HAP-1 (cell line): ENCODE results near the gene PCDHGC4.
A peak's percentile ranks its signal among the peaks of the same experiment; 100 is the strongest.

Source experiments
- DNase-seq, 2 experiments: peaks; one replicate each; pipeline ENCODE4 v3.0.0-alpha.2; 2016 to 2020; ENCODE audit warnings: low spot score in 2 of 2
- H3K27me3 ChIP-seq: fragments of 250-450 bp; sonication (Bioruptor Pico); 2 replicates; pipeline ENCODE4 v1.5.1; 2020; ENCODE audit warnings: low read depth, mild to moderate bottlenecking, moderate library complexity
- H3K36me3 ChIP-seq: fragments of 250-450 bp; sonication (Bioruptor Pico); replicated peaks from 2 replicates; pipeline ENCODE4 v1.5.1; 2020; ENCODE audit warnings: mild to moderate bottlenecking
- H3K4me1 ChIP-seq: fragments of 250-450 bp; sonication (Bioruptor Pico); 2 replicates; pipeline ENCODE4 v1.5.1; 2020; ENCODE audit warnings: mild to moderate bottlenecking
- H3K4me3 ChIP-seq: fragments of 250-450 bp; sonication (Bioruptor Pico); 2 replicates; pipeline ENCODE4 v1.5.1; 2020; ENCODE audit warnings: mild to moderate bottlenecking, moderate library complexity
- H3K9me3 ChIP-seq: fragments of 250-450 bp; sonication (Bioruptor Pico); 2 replicates; pipeline ENCODE4 v1.5.1; 2020; ENCODE audit warnings: mild to moderate bottlenecking, moderate library complexity
- in situ Hi-C: fragments of 300-500 bp; cut with MboI; formaldehyde crosslinking; loops from 3 replicates; pipeline ENCODE4 v1.14.3; 2020; ENCODE audit warnings: low sequenced_read_pairs, inconsistent platforms, mixed read lengths

PCDHGC4 gene

DNA sequence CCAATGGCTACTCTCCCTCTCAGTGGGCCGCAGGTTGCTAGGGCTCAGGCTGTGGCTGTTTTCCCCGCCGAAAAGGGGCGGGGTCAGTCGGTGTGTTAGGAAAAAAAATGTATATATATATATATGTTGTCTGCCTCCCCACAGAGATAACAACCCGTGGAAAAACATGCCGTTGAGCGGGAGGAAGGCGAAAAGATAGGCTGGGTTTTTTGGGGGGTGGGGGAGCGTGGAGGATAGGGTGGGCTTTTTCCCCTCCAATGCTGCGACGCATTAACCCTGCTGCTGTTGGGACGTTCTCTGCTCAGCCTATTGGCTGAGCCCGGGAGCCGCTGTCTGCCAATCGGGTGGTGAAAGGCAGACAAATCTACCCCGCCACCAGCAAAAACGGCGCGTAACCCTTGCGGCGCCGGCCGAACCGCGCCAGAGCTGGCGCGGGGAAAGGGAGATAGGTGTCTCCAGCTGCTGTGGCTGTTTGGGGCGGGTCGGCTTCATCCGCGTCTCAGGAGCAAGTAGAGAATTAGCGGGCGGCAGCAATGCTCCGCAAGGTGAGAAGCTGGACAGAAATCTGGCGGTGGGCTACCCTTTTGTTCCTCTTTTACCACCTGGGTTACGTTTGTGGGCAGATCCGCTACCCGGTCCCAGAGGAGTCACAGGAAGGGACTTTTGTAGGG, at the start of gene PCDHGC4:
Gene PCDHGC4 (plus strand): TSS at position 390 of the 671 bp plus-strand sequence. CDS start 144 bp downstream, at position 534.
- in situ Hi-C loops: no loop called here
- no peak for DNase-seq
- no peaks in the 10 kb centered on the region for H3K27me3 ChIP-seq
- no peak within 1 kb of the TSS for H3K4me3 ChIP-seq
- no peaks in the 10 kb centered on the region for H3K36me3 ChIP-seq
- H3K9me3 ChIP-seq: no peaks in the 10 kb centered on the region
- H3K4me1 ChIP-seq: no peaks in the 10 kb centered on the region; the same call in 1 of the 2 replicates

DNA sequence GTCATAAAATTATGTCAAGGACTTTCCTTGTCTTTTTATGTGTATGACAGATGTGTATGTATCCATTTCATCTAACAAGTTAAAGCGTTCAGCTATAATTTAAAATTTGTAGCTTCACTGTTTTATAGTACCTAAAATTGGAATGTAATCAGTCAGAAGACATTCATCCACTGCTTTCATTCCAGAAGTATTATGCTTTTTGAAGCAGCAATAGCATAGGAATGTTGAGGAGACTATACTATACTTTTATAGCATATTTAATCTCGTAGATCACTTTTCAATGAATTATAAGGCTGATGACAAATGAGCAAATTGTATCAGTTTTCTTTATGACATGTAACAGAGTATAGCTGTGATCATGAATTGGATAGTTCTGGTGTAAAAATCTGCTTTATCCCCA, 47.6 kb upstream of the PCDHGC4 start:
- Histone ChIP-seq H3K9me3 (no peaks in the 10 kb centered on the region), H3K36me3 (no peaks in the 10 kb centered on the region), H3K4me3 (no peak overlapping the region), H3K27me3 (no peaks in the 10 kb centered on the region), H3K4me1 (no peaks in the 10 kb centered on the region)
- DNase-seq: no peak
- in situ Hi-C loops: no loop called here

DNA sequence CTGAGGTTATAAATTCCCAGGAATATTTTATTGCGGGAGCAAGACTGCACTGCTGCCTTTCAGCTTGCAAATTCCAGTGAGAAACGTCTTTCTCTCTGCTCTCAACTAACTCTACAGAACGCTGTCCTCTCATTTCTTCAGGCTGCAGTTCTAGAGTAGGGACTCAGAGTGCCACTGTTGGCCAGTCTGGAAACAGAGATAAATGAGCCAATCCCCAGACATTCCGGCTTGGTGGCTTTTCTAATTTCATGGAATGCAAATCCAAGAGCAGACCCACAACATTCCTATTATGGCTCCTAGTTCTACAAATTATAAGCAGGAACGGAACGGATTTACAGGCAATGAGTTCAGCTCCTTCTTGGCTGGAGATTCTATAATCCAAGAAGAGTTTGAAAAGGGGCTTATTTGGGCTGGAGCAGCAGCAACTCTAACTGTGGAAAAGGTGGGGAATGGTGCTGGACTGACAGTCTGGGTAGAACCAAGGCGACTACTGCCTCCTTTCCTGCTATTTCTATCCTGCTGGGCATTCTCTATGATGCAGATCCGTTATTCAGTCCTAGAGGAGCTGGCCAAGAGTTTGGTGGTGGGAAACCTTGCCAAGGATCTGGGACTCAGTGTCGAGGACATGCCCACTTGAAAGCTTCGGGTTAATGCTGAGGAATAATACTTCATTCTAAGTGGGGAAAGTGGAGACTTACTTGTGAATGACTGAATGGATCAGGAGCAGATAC, 45.3 kb upstream of the PCDHGC4 start:
- no peak overlapping the region for H3K4me3 ChIP-seq
- no peak for DNase-seq
- no peaks in the 10 kb centered on the region for H3K9me3 ChIP-seq
- H3K27me3 ChIP-seq: no peaks in the 10 kb centered on the region
- in situ Hi-C loops: no loop called here
- no peaks in the 10 kb centered on the region for H3K36me3 ChIP-seq
- no peaks in the 10 kb centered on the region for H3K4me1 ChIP-seq

DNA sequence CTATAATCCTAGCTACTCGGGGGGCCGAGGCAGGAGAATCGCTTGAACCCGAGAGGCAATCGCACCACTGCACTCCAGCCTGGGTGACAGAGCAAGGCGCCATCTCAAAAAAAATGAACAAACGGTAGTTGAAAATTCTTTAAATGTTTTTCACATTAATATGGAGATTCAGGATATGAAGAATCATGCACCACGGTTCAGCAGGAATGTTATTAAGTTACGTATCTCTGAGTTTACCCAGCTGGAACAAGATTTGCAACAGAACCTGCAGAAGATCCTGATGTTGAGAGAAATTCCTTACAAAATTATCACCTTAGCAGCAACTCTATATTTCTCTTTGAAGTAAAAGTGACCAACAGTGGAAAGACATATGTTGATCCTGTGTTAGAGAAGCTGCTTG, 44.5 kb upstream of the PCDHGC4 start:
- no peaks in the 10 kb centered on the region for H3K27me3 ChIP-seq
- no peaks in the 10 kb centered on the region for H3K9me3 ChIP-seq
- DNase-seq: no peak
- H3K36me3 ChIP-seq: no peaks in the 10 kb centered on the region
- no peak overlapping the region for H3K4me3 ChIP-seq
- in situ Hi-C loops: no loop called here
- no peaks in the 10 kb centered on the region; the same call in 1 of the 2 replicates for H3K4me1 ChIP-seq

DNA sequence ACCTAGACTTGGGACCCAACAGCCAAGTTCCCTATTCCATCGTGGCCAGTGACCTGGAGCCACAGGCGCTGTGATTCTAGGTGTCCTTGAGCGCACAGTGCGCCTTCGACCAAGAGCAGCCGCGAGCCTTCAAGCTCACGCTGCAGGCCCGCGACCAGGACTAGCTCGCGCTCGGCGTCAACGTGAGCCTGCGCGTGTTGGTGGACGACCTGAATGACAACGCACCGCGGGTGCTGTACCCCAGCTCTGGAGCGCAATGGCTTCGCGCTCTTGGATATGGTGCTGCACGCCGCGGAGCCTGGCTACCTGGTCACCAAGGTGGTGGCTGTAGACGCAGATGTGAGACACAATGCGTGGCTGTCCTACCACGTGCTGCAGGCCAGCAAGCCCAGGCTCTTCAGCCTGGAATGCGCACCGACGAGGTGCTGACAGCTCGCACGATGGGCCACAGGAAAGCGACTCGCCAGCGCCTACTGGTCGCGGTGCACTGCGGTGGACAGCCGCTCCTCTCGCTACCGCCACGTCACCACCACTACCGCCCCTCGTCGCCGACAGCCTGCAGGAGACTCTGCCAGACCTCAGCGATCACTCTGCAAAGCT, 43.2 kb upstream of the PCDHGC4 start:
- H3K4me3 ChIP-seq: no peak overlapping the region
- H3K36me3 ChIP-seq: no peaks in the 10 kb centered on the region
- no peaks in the 10 kb centered on the region for H3K9me3 ChIP-seq
- in situ Hi-C loops: no loop called here
- no peak for DNase-seq
- H3K27me3 ChIP-seq: no peaks in the 10 kb centered on the region
- no peaks in the 10 kb centered on the region; the same call in 1 of the 2 replicates for H3K4me1 ChIP-seq

DNA sequence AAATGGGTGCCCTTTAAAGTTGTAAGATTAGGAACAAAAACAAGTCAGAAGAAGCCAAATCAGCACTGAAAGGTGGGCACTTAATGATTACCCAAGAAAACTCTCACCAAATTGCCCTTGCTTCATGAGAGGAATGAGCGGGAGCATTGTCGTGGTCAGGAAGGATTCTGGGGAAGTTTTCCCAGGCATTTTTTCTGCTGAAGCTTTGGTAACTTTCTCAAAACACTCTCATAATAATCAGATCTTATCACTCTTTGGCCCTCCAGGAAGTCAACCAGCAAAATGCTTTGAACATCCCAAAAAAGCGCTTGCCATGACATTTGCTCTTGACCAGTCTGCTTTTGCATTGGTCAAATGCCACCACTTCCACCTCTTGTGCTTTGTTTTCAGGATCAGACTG, 19.5 kb upstream of the PCDHGC4 start:
- Histone ChIP-seq H3K36me3 (no peaks in the 10 kb centered on the region), H3K4me3 (no peak overlapping the region), H3K9me3 (no peaks in the 10 kb centered on the region), H3K27me3 (no peaks in the 10 kb centered on the region), H3K4me1 (no peaks in the 10 kb centered on the region)
- no peak for DNase-seq
- in situ Hi-C loops: no loop called here

DNA sequence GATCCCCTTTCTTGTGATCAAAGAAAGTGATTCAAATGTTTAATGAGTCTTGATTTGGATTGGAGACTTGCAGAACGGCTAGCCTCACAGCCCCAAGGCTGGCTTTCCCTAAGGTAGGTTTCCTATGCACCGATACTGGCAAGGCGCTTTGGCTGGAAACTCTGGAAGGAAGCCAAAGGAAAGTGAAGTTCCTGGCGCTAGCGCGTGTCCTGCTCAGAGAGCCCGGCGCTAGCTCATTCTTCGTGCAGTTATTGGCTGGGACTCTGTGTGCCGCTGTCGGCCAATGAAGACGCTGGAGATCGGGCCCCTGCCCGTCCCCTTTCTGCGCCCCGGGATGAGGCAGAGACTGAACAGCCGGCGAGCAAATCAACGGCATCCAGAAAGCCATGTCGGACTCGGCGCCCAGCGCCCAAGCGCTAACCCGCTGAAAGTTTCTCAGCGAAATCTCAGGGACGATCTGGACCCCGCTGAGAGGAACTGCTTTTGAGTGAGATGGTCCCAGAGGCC, 9.2 kb upstream of the PCDHGC4 start, which contains the start of gene PCDHGC3:
Gene PCDHGC3 (plus strand): TSS at position 342 of the 507 bp plus-strand sequence. CDS start 151 bp downstream, at position 493.
- peaks cover 9% of the 10 kb centered on the region; the same call in 1 of the 2 replicates for H3K4me1 ChIP-seq
- H3K4me3 ChIP-seq: peak within 1 kb of the TSS; percentile 34
- 0 out of 2 replicates have a peak, but pooled peaks cover 3% of the 10 kb centered on the region for H3K27me3 ChIP-seq
- DNase-seq: peak; percentile 86 to 88
- no peaks in the 10 kb centered on the region for H3K9me3 ChIP-seq
- no peaks in the 10 kb centered on the region for H3K36me3 ChIP-seq
- in situ Hi-C loops: no loop called here

DNA sequence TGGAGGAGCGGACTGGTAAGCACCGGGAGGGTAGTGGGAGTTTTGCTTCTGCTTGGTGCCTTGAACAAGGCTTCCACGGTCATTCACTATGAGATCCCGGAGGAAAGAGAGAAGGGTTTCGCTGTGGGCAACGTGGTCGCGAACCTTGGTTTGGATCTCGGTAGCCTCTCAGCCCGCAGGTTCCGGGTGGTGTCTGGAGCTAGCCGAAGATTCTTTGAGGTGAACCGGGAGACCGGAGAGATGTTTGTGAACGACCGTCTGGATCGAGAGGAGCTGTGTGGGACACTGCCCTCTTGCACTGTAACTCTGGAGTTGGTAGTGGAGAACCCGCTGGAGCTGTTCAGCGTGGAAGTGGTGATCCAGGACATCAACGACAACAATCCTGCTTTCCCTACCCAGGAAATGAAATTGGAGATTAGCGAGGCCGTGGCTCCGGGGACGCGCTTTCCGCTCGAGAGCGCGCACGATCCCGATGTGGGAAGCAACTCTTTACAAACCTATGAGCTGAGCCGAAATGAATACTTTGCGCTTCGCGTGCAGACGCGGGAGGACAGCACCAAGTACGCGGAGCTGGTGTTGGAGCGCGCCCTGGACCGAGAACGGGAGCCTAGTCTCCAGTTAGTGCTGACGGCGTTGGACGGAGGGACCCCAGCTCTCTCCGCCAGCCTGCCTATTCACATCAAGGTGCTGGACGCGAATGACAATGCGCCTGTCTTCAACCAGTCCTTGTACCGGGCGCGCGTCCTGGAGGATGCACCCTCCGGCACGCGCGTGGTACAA, 8.5 kb upstream of the PCDHGC4 start:
- DNase-seq: no peak
- in situ Hi-C loops: no loop called here
- H3K4me3 ChIP-seq: peak overlapping the region; percentile 34
- no peaks in the 10 kb centered on the region for H3K36me3 ChIP-seq
- H3K9me3 ChIP-seq: no peaks in the 10 kb centered on the region
- H3K4me1 ChIP-seq: peaks cover 9% of the 10 kb centered on the region; the same call in 1 of the 2 replicates
- H3K27me3 ChIP-seq: 0 out of 2 replicates have a peak, but pooled peaks cover 3% of the 10 kb centered on the region

DNA sequence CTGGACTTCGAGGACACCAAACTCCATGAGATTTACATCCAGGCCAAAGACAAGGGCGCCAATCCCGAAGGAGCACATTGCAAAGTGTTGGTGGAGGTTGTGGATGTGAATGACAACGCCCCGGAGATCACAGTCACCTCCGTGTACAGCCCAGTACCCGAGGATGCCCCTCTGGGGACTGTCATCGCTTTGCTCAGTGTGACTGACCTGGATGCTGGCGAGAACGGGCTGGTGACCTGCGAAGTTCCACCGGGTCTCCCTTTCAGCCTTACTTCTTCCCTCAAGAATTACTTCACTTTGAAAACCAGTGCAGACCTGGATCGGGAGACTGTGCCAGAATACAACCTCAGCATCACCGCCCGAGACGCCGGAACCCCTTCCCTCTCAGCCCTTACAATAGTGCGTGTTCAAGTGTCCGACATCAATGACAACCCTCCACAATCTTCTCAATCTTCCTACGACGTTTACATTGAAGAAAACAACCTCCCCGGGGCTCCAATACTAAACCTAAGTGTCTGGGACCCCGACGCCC, 7.7 kb upstream of the PCDHGC4 start:
- in situ Hi-C loops: no loop called here
- no peaks in the 10 kb centered on the region for H3K36me3 ChIP-seq
- no peaks in the 10 kb centered on the region for H3K9me3 ChIP-seq
- DNase-seq: no peak
- no peak overlapping the region for H3K4me3 ChIP-seq
- H3K27me3 ChIP-seq: 0 out of 2 replicates have a peak, but pooled peaks cover 3% of the 10 kb centered on the region
- H3K4me1 ChIP-seq: peaks cover 9% of the 10 kb centered on the region; the same call in 1 of the 2 replicates

DNA sequence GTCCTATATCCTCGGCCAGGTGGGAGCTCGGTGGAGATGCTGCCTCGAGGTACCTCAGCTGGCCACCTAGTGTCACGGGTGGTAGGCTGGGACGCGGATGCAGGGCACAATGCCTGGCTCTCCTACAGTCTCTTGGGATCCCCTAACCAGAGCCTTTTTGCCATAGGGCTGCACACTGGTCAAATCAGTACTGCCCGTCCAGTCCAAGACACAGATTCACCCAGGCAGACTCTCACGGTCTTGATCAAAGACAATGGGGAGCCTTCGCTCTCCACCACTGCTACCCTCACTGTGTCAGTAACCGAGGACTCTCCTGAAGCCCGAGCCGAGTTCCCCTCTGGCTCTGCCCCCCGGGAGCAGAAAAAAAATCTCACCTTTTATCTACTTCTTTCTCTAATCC, 7.0 kb upstream of the PCDHGC4 start:
- no peak overlapping the region for H3K4me3 ChIP-seq

DNA sequence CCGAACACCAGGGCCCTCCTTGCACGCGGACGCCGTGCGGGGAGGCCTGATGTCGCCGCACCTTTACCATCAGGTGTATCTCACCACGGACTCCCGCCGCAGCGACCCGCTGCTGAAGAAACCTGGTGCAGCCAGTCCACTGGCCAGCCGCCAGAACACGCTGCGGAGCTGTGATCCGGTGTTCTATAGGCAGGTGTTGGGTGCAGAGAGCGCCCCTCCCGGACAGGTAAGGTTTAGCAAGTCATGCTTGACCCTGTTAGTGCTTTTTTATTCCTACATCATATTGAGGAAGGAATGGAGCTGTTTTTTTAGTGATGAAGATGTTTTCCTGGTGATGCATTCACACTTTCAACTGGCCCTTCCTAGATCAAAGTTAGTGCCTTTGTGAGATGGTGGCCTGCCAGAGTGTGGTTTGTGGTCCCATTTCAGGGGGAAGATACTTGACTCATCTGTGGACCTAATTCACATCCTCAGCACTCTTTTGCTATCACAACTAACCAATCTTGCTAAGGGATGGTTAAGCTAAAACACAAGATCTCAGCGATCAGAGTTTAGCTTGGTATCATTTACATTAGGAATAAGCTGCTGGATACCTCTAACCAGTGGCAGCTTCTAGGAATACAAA, 6.4 kb upstream of the PCDHGC4 start:
- Histone ChIP-seq H3K4me3 (no peak overlapping the region), H3K4me1 (peaks cover 9% of the 10 kb centered on the region; the same call in 1 of the 2 replicates), H3K27me3 (0 out of 2 replicates have a peak, but pooled peaks cover 3% of the 10 kb centered on the region), H3K36me3 (no peaks in the 10 kb centered on the region), H3K9me3 (no peaks in the 10 kb centered on the region)
- in situ Hi-C loops: no loop called here
- no peak for DNase-seq

More for the DNA sequence above, 7.0 kb upstream of the PCDHGC4 start:
- DNase-seq: no peak
- Histone ChIP-seq H3K27me3 (0 out of 2 replicates have a peak, but pooled peaks cover 3% of the 10 kb centered on the region), H3K36me3 (no peaks in the 10 kb centered on the region), H3K9me3 (no peaks in the 10 kb centered on the region), H3K4me1 (peaks cover 9% of the 10 kb centered on the region; the same call in 1 of the 2 replicates)
- in situ Hi-C loops: no loop called here

DNA sequence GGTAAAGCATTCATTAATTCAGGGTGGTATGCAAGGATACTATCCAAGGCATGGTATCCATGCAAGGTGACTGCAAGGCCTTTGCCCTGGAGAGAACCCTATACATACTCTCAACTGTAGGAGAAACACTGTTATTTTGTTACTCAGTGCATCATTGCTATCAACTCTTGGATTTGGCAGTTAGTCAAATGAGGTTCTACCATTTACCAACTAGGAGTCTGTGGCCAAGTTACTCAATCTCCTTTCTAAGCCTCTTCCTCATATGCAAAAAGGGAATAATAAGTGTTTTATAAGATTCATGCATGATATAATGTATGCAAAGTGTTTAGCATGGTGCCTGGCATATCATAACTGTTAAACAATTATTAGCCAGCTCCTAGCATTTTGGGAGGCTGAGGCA, 5.1 kb upstream of the PCDHGC4 start:
- no peak for DNase-seq

More for the DNA sequence above, 5.1 kb upstream of the PCDHGC4 start:
- no peak overlapping the region for H3K4me3 ChIP-seq
- in situ Hi-C loops: no loop called here
- H3K4me1 ChIP-seq: peaks cover 9% of the 10 kb centered on the region
- H3K36me3 ChIP-seq: no peaks in the 10 kb centered on the region
- H3K27me3 ChIP-seq: 0 out of 2 replicates have a peak, but pooled peaks cover 3% of the 10 kb centered on the region
- H3K9me3 ChIP-seq: no peaks in the 10 kb centered on the region
